ENCODE data around the gene RNF212.

DNA sequence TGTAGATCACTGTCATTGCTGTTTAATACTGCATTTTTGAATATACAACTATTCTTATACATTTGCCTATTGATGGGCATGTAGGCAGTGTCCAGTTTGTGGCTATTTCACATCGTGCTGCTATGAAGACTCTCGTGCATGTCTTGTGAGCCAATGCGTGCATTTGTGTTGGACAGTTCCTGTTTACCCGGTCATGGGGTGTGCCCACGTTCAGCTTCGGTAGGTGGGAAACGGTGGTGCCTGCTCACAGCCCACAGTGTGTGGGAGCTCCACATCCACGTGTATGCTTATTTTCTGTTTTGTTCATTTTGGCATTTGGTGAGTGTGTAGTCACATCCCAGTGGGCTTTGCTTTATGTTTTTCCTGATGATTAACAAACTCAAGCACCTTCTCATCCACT is 19.7 kb upstream of the RNF212 start:
- TF ChIP-seq ZFP30 (CRISPR knock-in tag; IDR thresholded peaks at IDR 0.05), result no peak
- TF ChIP-seq, protein P1, sequence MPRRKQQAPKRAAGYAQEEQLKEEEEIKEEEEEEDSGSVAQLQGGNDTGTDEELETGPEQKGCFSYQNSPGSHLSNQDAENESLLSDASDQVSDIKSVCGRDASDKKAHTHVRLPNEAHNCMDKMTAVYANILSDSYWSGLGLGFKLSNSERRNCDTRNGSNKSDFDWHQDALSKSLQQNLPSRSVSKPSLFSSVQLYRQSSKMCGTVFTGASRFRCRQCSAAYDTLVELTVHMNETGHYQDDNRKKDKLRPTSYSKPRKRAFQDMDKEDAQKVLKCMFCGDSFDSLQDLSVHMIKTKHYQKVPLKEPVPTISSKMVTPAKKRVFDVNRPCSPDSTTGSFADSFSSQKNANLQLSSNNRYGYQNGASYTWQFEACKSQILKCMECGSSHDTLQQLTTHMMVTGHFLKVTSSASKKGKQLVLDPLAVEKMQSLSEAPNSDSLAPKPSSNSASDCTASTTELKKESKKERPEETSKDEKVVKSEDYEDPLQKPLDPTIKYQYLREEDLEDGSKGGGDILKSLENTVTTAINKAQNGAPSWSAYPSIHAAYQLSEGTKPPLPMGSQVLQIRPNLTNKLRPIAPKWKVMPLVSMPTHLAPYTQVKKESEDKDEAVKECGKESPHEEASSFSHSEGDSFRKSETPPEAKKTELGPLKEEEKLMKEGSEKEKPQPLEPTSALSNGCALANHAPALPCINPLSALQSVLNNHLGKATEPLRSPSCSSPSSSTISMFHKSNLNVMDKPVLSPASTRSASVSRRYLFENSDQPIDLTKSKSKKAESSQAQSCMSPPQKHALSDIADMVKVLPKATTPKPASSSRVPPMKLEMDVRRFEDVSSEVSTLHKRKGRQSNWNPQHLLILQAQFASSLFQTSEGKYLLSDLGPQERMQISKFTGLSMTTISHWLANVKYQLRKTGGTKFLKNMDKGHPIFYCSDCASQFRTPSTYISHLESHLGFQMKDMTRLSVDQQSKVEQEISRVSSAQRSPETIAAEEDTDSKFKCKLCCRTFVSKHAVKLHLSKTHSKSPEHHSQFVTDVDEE (CRISPR knock-in tag; IDR thresholded peaks at IDR 0.05), result no peak
